Measurements from ENCODE around the gene PRKCA.

DNA sequence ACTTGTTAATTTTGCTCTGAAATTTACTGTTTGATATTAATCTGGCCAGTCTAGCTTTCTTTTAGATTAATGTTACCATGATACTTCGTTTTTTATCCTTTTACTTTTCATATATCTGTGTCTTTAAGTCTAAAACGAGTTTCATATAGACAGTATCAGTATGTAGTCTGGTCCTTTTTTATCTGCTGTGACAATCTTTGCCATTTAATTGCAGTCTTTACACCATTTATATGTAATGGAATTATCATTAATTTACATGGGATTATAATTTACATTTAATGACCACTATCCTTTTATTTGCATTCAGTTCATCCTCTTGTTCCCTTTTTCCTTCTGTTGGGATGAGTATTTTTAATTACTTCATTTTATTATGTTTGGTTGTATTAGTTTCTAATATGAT is 243.5 kb downstream of the PRKCA start:
- TF ChIP-seq, protein P1, sequence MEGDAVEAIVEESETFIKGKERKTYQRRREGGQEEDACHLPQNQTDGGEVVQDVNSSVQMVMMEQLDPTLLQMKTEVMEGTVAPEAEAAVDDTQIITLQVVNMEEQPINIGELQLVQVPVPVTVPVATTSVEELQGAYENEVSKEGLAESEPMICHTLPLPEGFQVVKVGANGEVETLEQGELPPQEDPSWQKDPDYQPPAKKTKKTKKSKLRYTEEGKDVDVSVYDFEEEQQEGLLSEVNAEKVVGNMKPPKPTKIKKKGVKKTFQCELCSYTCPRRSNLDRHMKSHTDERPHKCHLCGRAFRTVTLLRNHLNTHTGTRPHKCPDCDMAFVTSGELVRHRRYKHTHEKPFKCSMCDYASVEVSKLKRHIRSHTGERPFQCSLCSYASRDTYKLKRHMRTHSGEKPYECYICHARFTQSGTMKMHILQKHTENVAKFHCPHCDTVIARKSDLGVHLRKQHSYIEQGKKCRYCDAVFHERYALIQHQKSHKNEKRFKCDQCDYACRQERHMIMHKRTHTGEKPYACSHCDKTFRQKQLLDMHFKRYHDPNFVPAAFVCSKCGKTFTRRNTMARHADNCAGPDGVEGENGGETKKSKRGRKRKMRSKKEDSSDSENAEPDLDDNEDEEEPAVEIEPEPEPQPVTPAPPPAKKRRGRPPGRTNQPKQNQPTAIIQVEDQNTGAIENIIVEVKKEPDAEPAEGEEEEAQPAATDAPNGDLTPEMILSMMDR (IDR thresholded peaks at IDR 0.05; ENCODE audit: extremely low read depth in 1 of 2, insufficient read depth in 1 of 2, low read depth in 1 of 2, low read length in 2 of 2): no peak
- TF ChIP-seq EZH2 (IDR thresholded peaks at IDR 0.05; ENCODE audit: borderline replicate concordance, low read depth, low read length, severe bottlenecking): no peak
- no peak for TF ChIP-seq POLR2A (IDR thresholded peaks at IDR 0.05; ENCODE audit: low read depth, low read length)
- no peak for TF ChIP-seq POLR2AphosphoS5 (IDR thresholded peaks at IDR 0.05; ENCODE audit: insufficient read depth, low read depth, low read length)
- TF ChIP-seq, protein P2, sequence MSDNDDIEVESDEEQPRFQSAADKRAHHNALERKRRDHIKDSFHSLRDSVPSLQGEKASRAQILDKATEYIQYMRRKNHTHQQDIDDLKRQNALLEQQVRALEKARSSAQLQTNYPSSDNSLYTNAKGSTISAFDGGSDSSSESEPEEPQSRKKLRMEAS (IDR thresholded peaks at IDR 0.05; ENCODE audit: insufficient read depth, insufficient read length): no peak

All from endothelial cell of umbilical vein (primary cell).